NCI-H2107 treated with DMSO at 0.1 percent for 48 hours (cell line): ENCODE results near the gene NCKAP5.

ENCODE experiments used
- DNase-seq: peaks from one replicate; lab custom pipeline; 2025; ENCODE audit not compliant: unreplicated experiment; lab: John Stamatoyannopoulos, UW

Gene NCKAP5

GRCh38 chr2:133287709-133288108, 280.6 kb downstream of the NCKAP5 start:
- no peak for DNase-seq

- no peak for DNase-seq
These were observed 281.8 kb downstream of the NCKAP5 start for GRCh38 chr2:133286326-133286922.

GRCh38 chr2:133273031-133273430, 295.2 kb downstream of the NCKAP5 start:
- no peak for DNase-seq

- no peak for DNase-seq
These were observed 297.2 kb downstream of the NCKAP5 start for GRCh38 chr2:133271105-133271504.

- no peak for DNase-seq
These were observed 297.7 kb downstream of the NCKAP5 start for GRCh38 chr2:133270550-133270949.

GRCh38 chr2:133266926-133267590, 301.2 kb downstream of the NCKAP5 start:
- no peak for DNase-seq

GRCh38 chr2:133266041-133266925, 302.0 kb downstream of the NCKAP5 start:
- DNase-seq: no peak

GRCh38 chr2:133265432-133265949, 302.8 kb downstream of the NCKAP5 start:
- DNase-seq: no peak

GRCh38 chr2:133264989-133265401, 303.3 kb downstream of the NCKAP5 start:
- no peak for DNase-seq

GRCh38 chr2:133262893-133263292, 305.4 kb downstream of the NCKAP5 start:
- DNase-seq: no peak

- DNase-seq: no peak
These were observed 312.9 kb downstream of the NCKAP5 start for GRCh38 chr2:133255360-133255759.

GRCh38 chr2:133253793-133254192, 314.5 kb downstream of the NCKAP5 start:
- no peak for DNase-seq

- no peak for DNase-seq
These were observed 315.4 kb downstream of the NCKAP5 start for GRCh38 chr2:133252780-133253355.

GRCh38 chr2:133249362-133249761, 318.9 kb downstream of the NCKAP5 start:
- DNase-seq: no peak

- no peak for DNase-seq
These were observed 320.0 kb downstream of the NCKAP5 start for GRCh38 chr2:133248264-133248663.

- DNase-seq: no peak
These were observed 320.6 kb downstream of the NCKAP5 start for GRCh38 chr2:133247631-133248030.

- DNase-seq: no peak
These were observed 327.1 kb downstream of the NCKAP5 start for GRCh38 chr2:133241224-133241571.

GRCh38 chr2:133240491-133241223, 327.6 kb downstream of the NCKAP5 start:
- DNase-seq: no peak

- no peak for DNase-seq
These were observed 332.3 kb downstream of the NCKAP5 start for GRCh38 chr2:133235968-133236367.

- no peak for DNase-seq
These were observed 335.7 kb downstream of the NCKAP5 start for GRCh38 chr2:133232556-133232955.

GRCh38 chr2:133231264-133231663, 337.0 kb downstream of the NCKAP5 start:
- DNase-seq: no peak
